Measurements from ENCODE around the gene FAM135A. TPM values are rescaled to one million over a fixed set of nuclear protein-coding genes. Genes with fewer than 3 reads are reported as not detected.

The FAM135A gene
- total and polyA plus RNA-seq, 2 experiments from 2014 or later = 35.2 to 68.7 TPM

DNA sequence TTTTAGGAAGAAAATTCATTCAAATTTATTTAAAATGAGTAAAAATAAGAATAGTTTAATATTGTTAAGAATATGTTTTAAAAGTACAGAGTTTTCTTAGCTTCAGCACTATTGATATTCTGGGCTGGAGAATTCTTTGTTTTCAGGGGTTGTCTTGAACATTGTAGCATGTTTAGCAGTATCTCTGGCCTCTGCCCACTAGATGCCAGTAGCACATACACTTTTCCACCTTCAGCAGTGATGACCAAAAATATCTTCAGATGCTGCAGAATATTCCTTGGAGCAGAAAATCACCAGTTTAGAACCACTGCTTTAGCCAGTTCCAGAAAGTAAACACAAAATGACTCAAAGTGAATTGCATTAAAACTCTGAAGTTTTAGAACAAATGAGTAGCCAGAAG, 134.0 kb downstream of the FAM135A start:
- no peaks in the 10 kb centered on the region for H3K36me3 ChIP-seq (ENCODE audit: insufficient read depth)
- DNase-seq (ENCODE audit: low spot score) = peak; percentile 44
- H3K27me3 ChIP-seq (ENCODE audit: insufficient read depth) = no peaks in the 10 kb centered on the region
- H4K20me1 ChIP-seq (replicated peaks; ENCODE audit: insufficient read depth) = no peaks in the 10 kb centered on the region
- Mint-ChIP-seq H3K27me3 (ENCODE audit: insufficient read depth, low read depth, poor library complexity) (no peaks in the 10 kb centered on the region), H3K4me3 (no peak overlapping the region), H3K27ac (no peak overlapping the region), H3K9me3 (no peaks in the 10 kb centered on the region), H3K36me3 (ENCODE audit: low read depth) (peaks cover 6% of the 10 kb centered on the region; the same call in 1 of the 3 replicates), H3K4me1 (peaks cover 10% of the 10 kb centered on the region)
- no peak overlapping the region for H3K4me2 ChIP-seq
- H3K27ac ChIP-seq (ENCODE audit: low read depth) = no peak overlapping the region
- H3K9me2 ChIP-seq (ENCODE audit: insufficient read depth) = no peaks in the 10 kb centered on the region
- ATAC-seq = peak; percentile 91
- H3F3A ChIP-seq (replicated peaks; ENCODE audit: low read depth) = no peaks in the 10 kb centered on the region
- no peaks in the 10 kb centered on the region for H3K79me2 ChIP-seq (replicated peaks; ENCODE audit: insufficient read depth)
- no peak for TF ChIP-seq JUNB (IDR thresholded peaks at IDR 0.05; ENCODE audit: unreplicated experiment)
- TF ChIP-seq, protein P1, sequence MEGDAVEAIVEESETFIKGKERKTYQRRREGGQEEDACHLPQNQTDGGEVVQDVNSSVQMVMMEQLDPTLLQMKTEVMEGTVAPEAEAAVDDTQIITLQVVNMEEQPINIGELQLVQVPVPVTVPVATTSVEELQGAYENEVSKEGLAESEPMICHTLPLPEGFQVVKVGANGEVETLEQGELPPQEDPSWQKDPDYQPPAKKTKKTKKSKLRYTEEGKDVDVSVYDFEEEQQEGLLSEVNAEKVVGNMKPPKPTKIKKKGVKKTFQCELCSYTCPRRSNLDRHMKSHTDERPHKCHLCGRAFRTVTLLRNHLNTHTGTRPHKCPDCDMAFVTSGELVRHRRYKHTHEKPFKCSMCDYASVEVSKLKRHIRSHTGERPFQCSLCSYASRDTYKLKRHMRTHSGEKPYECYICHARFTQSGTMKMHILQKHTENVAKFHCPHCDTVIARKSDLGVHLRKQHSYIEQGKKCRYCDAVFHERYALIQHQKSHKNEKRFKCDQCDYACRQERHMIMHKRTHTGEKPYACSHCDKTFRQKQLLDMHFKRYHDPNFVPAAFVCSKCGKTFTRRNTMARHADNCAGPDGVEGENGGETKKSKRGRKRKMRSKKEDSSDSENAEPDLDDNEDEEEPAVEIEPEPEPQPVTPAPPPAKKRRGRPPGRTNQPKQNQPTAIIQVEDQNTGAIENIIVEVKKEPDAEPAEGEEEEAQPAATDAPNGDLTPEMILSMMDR (conservative IDR thresholded peaks at IDR 0.05; ENCODE audit: low read depth in 2 of 2) = peak; percentile 48 to 62
- H2AFZ ChIP-seq = no peak overlapping the region
- peaks cover 10% of the 10 kb centered on the region for H3K4me1 ChIP-seq (ENCODE audit: insufficient read depth)
- no peak overlapping the region for H3K4me3 ChIP-seq

DNA sequence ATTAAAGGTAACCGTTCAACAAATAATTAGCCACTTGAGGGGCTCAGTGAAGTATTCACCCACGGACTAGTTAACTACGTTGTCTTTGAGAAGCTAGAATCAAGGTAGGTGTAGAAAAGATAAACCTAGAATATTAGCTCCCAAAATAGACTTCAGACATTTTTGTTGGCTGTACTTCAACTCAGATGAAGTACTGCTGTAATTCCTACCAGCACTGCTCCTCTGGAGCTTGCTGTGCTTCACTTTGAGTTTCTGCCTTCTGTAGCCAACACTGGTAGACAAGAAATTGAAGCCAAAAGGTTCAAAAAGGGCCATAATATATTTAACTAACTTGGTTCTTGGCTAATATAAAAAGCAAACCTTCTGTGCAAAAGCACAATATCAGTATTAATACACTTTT, 134.6 kb downstream of the FAM135A start:
- ATAC-seq = peak; percentile 45; the same call in 2 of the 3 replicates
- no peak overlapping the region for H3K27ac Mint-ChIP-seq
- Histone ChIP-seq H3F3A (replicated peaks; ENCODE audit: low read depth) (no peaks in the 10 kb centered on the region), H3K4me1 (ENCODE audit: insufficient read depth) (peaks cover 10% of the 10 kb centered on the region), H3K4me3 (no peak overlapping the region), H3K27ac (ENCODE audit: low read depth) (0 out of 2 replicates have a peak overlapping the region, but pooled peaks have one; percentile 5), H3K9me2 (ENCODE audit: insufficient read depth) (no peaks in the 10 kb centered on the region), H3K27me3 (ENCODE audit: insufficient read depth) (no peaks in the 10 kb centered on the region), H3K36me3 (ENCODE audit: insufficient read depth) (no peaks in the 10 kb centered on the region), H3K79me2 (replicated peaks; ENCODE audit: insufficient read depth) (no peaks in the 10 kb centered on the region), H3K4me2 (no peak overlapping the region), H2AFZ (no peak overlapping the region), H4K20me1 (replicated peaks; ENCODE audit: insufficient read depth) (no peaks in the 10 kb centered on the region)
- peaks cover 10% of the 10 kb centered on the region for H3K4me1 Mint-ChIP-seq
- H3K27me3 Mint-ChIP-seq (ENCODE audit: insufficient read depth, low read depth, poor library complexity) = no peaks in the 10 kb centered on the region
- H3K4me3 Mint-ChIP-seq = no peak overlapping the region
- no peak for DNase-seq (ENCODE audit: low spot score)
- H3K9me3 Mint-ChIP-seq = no peaks in the 10 kb centered on the region
- peaks cover 6% of the 10 kb centered on the region; the same call in 1 of the 3 replicates for H3K36me3 Mint-ChIP-seq (ENCODE audit: low read depth)
- TF ChIP-seq, protein P2, sequence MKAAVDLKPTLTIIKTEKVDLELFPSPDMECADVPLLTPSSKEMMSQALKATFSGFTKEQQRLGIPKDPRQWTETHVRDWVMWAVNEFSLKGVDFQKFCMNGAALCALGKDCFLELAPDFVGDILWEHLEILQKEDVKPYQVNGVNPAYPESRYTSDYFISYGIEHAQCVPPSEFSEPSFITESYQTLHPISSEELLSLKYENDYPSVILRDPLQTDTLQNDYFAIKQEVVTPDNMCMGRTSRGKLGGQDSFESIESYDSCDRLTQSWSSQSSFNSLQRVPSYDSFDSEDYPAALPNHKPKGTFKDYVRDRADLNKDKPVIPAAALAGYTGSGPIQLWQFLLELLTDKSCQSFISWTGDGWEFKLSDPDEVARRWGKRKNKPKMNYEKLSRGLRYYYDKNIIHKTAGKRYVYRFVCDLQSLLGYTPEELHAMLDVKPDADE (IDR thresholded peaks at IDR 0.05) = no peak
- TF ChIP-seq EZH2 (IDR thresholded peaks at IDR 0.05; ENCODE audit: low read depth, unreplicated experiment) (no peak), NANOG (IDR thresholded peaks at IDR 0.05; ENCODE audit: borderline replicate concordance) (no peak), CREB1 (CRISPR knock-in tag; IDR thresholded peaks at IDR 0.05; ENCODE audit: low read depth) (no peak), EZH2phosphoT487 (IDR thresholded peaks at IDR 0.05; ENCODE audit: unreplicated experiment) (no peak), STAT1 (IDR thresholded peaks at IDR 0.05; ENCODE audit: unreplicated experiment) (no peak), POLR2AphosphoS5 (IDR thresholded peaks at IDR 0.05; ENCODE audit: low read depth) (no peak), ZNF331 (CRISPR knock-in tag; IDR thresholded peaks at IDR 0.05; ENCODE audit: low read depth) (no peak)
- TF ChIP-seq, protein P3, sequence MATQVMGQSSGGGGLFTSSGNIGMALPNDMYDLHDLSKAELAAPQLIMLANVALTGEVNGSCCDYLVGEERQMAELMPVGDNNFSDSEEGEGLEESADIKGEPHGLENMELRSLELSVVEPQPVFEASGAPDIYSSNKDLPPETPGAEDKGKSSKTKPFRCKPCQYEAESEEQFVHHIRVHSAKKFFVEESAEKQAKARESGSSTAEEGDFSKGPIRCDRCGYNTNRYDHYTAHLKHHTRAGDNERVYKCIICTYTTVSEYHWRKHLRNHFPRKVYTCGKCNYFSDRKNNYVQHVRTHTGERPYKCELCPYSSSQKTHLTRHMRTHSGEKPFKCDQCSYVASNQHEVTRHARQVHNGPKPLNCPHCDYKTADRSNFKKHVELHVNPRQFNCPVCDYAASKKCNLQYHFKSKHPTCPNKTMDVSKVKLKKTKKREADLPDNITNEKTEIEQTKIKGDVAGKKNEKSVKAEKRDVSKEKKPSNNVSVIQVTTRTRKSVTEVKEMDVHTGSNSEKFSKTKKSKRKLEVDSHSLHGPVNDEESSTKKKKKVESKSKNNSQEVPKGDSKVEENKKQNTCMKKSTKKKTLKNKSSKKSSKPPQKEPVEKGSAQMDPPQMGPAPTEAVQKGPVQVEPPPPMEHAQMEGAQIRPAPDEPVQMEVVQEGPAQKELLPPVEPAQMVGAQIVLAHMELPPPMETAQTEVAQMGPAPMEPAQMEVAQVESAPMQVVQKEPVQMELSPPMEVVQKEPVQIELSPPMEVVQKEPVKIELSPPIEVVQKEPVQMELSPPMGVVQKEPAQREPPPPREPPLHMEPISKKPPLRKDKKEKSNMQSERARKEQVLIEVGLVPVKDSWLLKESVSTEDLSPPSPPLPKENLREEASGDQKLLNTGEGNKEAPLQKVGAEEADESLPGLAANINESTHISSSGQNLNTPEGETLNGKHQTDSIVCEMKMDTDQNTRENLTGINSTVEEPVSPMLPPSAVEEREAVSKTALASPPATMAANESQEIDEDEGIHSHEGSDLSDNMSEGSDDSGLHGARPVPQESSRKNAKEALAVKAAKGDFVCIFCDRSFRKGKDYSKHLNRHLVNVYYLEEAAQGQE (IDR thresholded peaks at IDR 0.05; ENCODE audit: unreplicated experiment) = no peak
- TF ChIP-seq, protein P1 (conservative IDR thresholded peaks at IDR 0.05; ENCODE audit: low read depth in 2 of 2) = no peak
